ENCODE measurements around the gene SAMD4A.

The SAMD4A gene

GRCh38 chr14:54564868-54565784 lies 1.8 kb upstream of the SAMD4A start:
- no peak for TF ChIP-seq CTCF (IDR thresholded peaks at IDR 0.05; ENCODE audit: low read depth, low read length)
- DNase-seq (ENCODE audit: low read depth in 2 of 2) = peak; percentile 78

DNA sequence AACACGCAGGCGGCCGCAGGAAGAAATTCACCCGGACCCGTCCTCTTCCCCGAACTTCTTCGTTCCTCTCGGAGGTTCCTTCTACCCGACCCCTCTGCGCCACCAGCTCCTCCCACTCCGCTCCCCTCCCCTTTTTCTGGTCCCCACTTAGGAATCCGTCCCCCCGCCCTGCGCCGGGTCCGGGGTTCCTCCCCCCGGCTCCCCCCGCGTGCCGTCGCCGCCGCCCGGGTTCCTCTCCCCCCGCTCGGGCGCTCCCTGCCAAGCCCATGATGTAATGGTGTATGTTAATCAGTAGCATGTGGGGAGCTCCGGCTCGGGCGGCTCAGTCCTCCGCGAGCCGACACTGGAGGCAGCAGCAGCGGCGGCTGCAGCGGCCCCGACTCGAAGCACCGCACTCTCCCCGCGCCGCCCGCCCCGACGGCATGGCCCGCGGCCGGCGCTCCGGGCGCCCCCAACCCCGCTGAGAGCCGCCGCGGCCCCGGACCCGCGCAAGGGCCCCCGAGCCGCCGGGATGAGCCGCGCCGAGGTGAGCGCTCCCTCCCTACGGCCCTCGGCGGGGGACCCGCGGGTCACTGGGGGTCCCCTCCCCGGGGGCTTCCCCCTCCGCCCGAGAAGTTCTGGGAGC lies 1.0 kb upstream of the SAMD4A start:
- H3K4me3 ChIP-seq (replicated peaks in 1 of 2; ENCODE audit: low read depth in 2 of 2, low read length in 2 of 2) = peak overlapping the region; percentile 75 to 91
- DNase-seq (ENCODE audit: low read depth in 2 of 2) = peak; percentile 87 to 94
- no peak for TF ChIP-seq CTCF (IDR thresholded peaks at IDR 0.05; ENCODE audit: low read depth, low read length)

More at GRCh38 chr14:54564868-54565784, 1.8 kb upstream of the SAMD4A start:
- H3K4me3 ChIP-seq (replicated peaks in 1 of 2; ENCODE audit: low read depth in 2 of 2, low read length in 2 of 2) = peak overlapping the region; percentile 62 to 75

- DNase-seq (ENCODE audit: low read depth in 2 of 2) = peak in 1 of 2 donors; percentile 38
- no peak for TF ChIP-seq CTCF (IDR thresholded peaks at IDR 0.05; ENCODE audit: low read depth, low read length)
- H3K4me3 ChIP-seq (replicated peaks in 1 of 2; ENCODE audit: low read depth in 2 of 2, low read length in 2 of 2) = peak overlapping the region; percentile 75 to 91
Measured at GRCh38 chr14:54567224-54567638, 303 bp downstream of the SAMD4A start.

DNA sequence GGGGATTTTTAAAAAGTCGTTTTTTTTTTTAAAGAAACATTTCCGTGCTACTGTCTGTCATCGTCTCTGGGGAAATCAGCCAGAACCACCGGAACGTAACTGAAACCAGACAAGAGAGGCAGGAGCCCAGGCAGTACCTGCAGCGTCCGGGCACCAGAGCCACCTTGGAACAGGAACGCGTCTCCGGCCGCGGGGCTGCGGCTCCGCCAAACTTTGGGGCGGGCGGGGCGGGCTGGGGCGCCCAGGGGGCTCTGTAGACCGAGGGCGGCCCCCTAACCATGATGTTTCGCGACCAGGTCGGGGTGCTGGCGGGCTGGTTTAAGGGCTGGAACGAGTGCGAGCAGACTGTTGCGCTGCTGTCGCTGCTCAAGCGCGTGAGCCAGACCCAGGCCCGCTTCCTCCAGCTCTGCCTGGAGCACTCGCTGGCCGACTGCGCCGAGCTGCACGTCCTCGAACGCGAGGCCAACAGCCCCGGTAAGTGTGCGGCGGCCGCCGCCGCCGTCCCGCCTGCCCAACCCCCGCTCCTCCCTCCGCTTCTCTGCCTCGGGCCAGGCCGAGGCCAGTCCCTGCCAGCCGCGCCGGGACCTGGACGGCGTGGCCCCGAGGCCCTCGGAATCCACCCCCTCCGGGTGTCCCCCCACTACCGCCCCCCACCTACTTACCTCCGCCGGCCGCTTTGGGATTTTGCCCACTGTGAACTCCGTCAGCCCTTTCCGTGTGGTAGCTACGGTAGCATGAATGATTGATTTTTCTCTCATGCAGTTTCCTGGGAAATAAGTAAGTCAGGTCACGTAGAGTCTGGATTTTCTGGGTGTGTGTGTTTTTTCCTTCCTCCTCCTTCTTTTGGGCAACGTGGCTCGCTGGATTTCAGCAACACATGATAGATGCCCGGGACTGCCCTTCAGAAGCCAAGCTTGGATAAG lies 972 bp downstream of the SAMD4A start:
- H3K4me3 ChIP-seq (replicated peaks in 1 of 2; ENCODE audit: low read depth in 2 of 2, low read length in 2 of 2) = peak overlapping the region; percentile 75 to 91
- TF ChIP-seq CTCF (IDR thresholded peaks at IDR 0.05; ENCODE audit: low read depth, low read length) = no peak
- peak; percentile 58 to 64 for DNase-seq (ENCODE audit: low read depth in 2 of 2)

- peak overlapping the region; percentile 29 to 75 for H3K4me3 ChIP-seq (replicated peaks in 1 of 2; ENCODE audit: low read depth in 2 of 2, low read length in 2 of 2)
- no peak for TF ChIP-seq CTCF (IDR thresholded peaks at IDR 0.05; ENCODE audit: low read depth, low read length)
- DNase-seq (ENCODE audit: low read depth in 2 of 2) = peak; percentile 39 to 51
Measured at GRCh38 chr14:54568821-54569595, 2.1 kb downstream of the SAMD4A start.

GRCh38 chr14:54570047-54570446 lies 3.1 kb downstream of the SAMD4A start:
- no peak overlapping the region for H3K4me3 ChIP-seq (replicated peaks in 1 of 2; ENCODE audit: low read depth in 2 of 2, low read length in 2 of 2)

More at GRCh38 chr14:54570047-54570446, 3.1 kb downstream of the SAMD4A start:
- no peak for TF ChIP-seq CTCF (IDR thresholded peaks at IDR 0.05; ENCODE audit: low read depth, low read length)
- no peak for DNase-seq (ENCODE audit: low read depth in 2 of 2)
